B cell (primary cell): ENCODE results near the gene GPR176. TPM values are rescaled to one million over a fixed set of nuclear protein-coding genes. Genes with fewer than 3 reads are reported as not detected.

Experiments
- ATAC-seq: fragments of 200-7000 bp; cut with Tn5 transposase; one replicate; pipeline ENCODE4 v1.10.0; 2021; ENCODE audit warnings: low read depth, mild to moderate bottlenecking, moderate number of reproducible peaks, moderate library complexity
- CTCF ChIA-PET: fragments of 350-600 bp; sonication (Branson Sonifier 250); formaldehyde crosslinking; loops from one replicate; lab custom pipeline; 2021; ENCODE audit warnings: antibody characterized with exemption, inconsistent platforms; lab: Charles Lee
- POLR2A ChIA-PET: fragments of 350-600 bp; sonication (Branson Sonifier 250); formaldehyde crosslinking; loops from one replicate; lab custom pipeline; 2021; ENCODE audit warnings: antibody characterized with exemption; lab: Charles Lee
- DNase-seq: peaks from one replicate; pipeline ENCODE4 v3.0.0; 2013
- H2AFZ ChIP-seq: 2 replicates; pipeline ENCODE4 v1.6.1; 2012; ENCODE audit warnings: mild to moderate bottlenecking, low read depth, low read length; ENCODE audit not compliant: insufficient read depth, poor library complexity, severe bottlenecking
- H3K27ac ChIP-seq, 2 donors: 1 replicate in 1 of 2; 2 replicates in 1 of 2; pipeline ENCODE4 v1.5.1; 2012 to 2013; ENCODE audit warnings: low read length in 2 of 2, mild to moderate bottlenecking in 2 of 2, moderate library complexity in 1 of 2
- H3K27me3 ChIP-seq, 4 experiments: fragments of 200-600 bp in 1 of 4; sonication (generic) in 1 of 4; replicated peaks in 1 of 4; 1 replicate in 2 of 4; 2 replicates in 2 of 4; pipeline versions ENCODE4 v1.6.1 to v1.7.0; 2013 to 2016; ENCODE audit warnings: low read length in 3 of 4, mild to moderate bottlenecking in 2 of 4, mixed read lengths in 1 of 4, moderate library complexity in 1 of 4; ENCODE audit not compliant: insufficient read depth in 4 of 4, control insufficient read depth in 3 of 4; ENCODE audit errors: control extremely low read depth in 1 of 4
- H3K36me3 ChIP-seq, 2 experiments: replicated peaks in 1 of 2; 1 replicate in 1 of 2; 2 replicates in 1 of 2; pipeline versions ENCODE4 v1.6.1 to v1.7.1; 2013; ENCODE audit warnings: low read length in 1 of 2; ENCODE audit not compliant: insufficient read depth in 2 of 2, control insufficient read depth in 1 of 2; ENCODE audit errors: control extremely low read depth in 1 of 2, extremely low read depth in 1 of 2
- H3K4me1 ChIP-seq, 2 donors: fragments of 200-600 bp in 1 of 2; sonication (generic) in 1 of 2; 1 replicate in 1 of 2; 2 replicates in 1 of 2; pipeline versions ENCODE4 v1.5.1 to v1.6.1; 2013 to 2017; ENCODE audit warnings: low read length in 2 of 2; ENCODE audit not compliant: control insufficient read depth in 2 of 2, insufficient read depth in 2 of 2
- H3K4me2 ChIP-seq: replicated peaks from 2 replicates; pipeline ENCODE3; 2012; ENCODE audit warnings: mild to moderate bottlenecking, low read depth, low read length; ENCODE audit not compliant: poor library complexity, severe bottlenecking
- H3K4me3 ChIP-seq, 5 experiments: fragments of 200-600 bp in 1 of 5; sonication (generic) in 1 of 5; 1 replicate in 3 of 5; 2 replicates in 2 of 5; pipeline versions ENCODE4 v1.5.1 to v1.7.0; 2011 to 2016; ENCODE audit warnings: low read length in 4 of 5, mild to moderate bottlenecking in 4 of 5, low read depth in 2 of 5, control low read depth in 1 of 5, moderate library complexity in 1 of 5; ENCODE audit not compliant: insufficient read depth in 1 of 5; ENCODE audit errors: control extremely low read depth in 1 of 5, extremely low read depth in 1 of 5
- H3K79me2 ChIP-seq: fragments of 200-600 bp; sonication (generic); one replicate; pipeline ENCODE4 v1.6.0; 2016; ENCODE audit warnings: low read length; ENCODE audit not compliant: control insufficient read depth, insufficient read depth
- H3K9ac ChIP-seq: fragments of 200-600 bp; sonication (generic); 2 replicates; pipeline ENCODE4 v1.6.1; 2017; ENCODE audit warnings: mild to moderate bottlenecking, low read length, moderate library complexity
- H3K9me3 ChIP-seq, 3 donors: one replicate each; pipeline versions ENCODE4 v1.6.1 to v1.7.1; 2013; ENCODE audit warnings: low read length in 2 of 3; ENCODE audit not compliant: control insufficient read depth in 2 of 3, insufficient read depth in 1 of 3; ENCODE audit errors: control extremely low read depth in 1 of 3
- H4K20me1 ChIP-seq: 2 replicates; pipeline ENCODE4 v1.6.0; 2012; ENCODE audit warnings: mild to moderate bottlenecking, low read length; ENCODE audit not compliant: insufficient read depth, control insufficient read depth, poor library complexity, severe bottlenecking
- H3K27ac Mint-ChIP-seq: one replicate; pipeline ENCODE4 v1.8.0; 2021; ENCODE audit warnings: mixed read lengths
- H3K27me3 Mint-ChIP-seq: one replicate; pipeline ENCODE4 v1.8.0; 2021; ENCODE audit warnings: mixed read lengths
- H3K4me1 Mint-ChIP-seq: one replicate; pipeline ENCODE4 v1.8.0; 2021; ENCODE audit warnings: mixed read lengths
- H3K4me3 Mint-ChIP-seq: one replicate; pipeline ENCODE4 v1.8.0; 2021; ENCODE audit warnings: mixed read lengths
- H3K9me3 Mint-ChIP-seq: one replicate; pipeline ENCODE4 v1.8.0; 2022; ENCODE audit warnings: mixed read lengths; ENCODE audit not compliant: insufficient read depth
- EZH2 ChIP-seq: IDR thresholded peaks from 2 replicates; pipeline ENCODE4 v1.6.1; 2012; ENCODE audit warnings: borderline replicate concordance, low read depth, mild to moderate bottlenecking, moderate library complexity, low read length; ENCODE audit not compliant: insufficient read depth, poor library complexity, severe bottlenecking
- WGBS: methylation state at CpG from one replicate; pipeline ENCODE4 v1.1.5; 2013; ENCODE audit warnings: missing lambda C conversion rate; ENCODE audit not compliant: insufficient coverage; 5-methylcytosine and 5-hydroxymethylcytosine counted together
- intact Hi-C: fragments of 100-400 bp; cut with micrococcal nuclease; formaldehyde crosslinking; loops from one replicate; pipeline ENCODE4 v1.10.0; 2022
- polyA plus RNA-seq: library from polyadenylated mRNA; depleted of rRNA; stranded (reverse); fragments of >200 nt; gene quantifications from 2 replicates; pipeline ENCODE4 v1.2.3, GENCODE V29; 2012
- total RNA-seq, 2 donors: library from RNA; stranded (reverse); fragments of 120-200 nt in 1 of 2; gene quantifications; 1 replicate in 1 of 2; 2 replicates in 1 of 2; pipeline versions ENCODE4 v1.2.3 to v1.2.4, GENCODE V29; 2013 to 2022
- TF ChIP-seq, protein P1 (sequence below): fragments of 200-600 bp; IDR thresholded peaks from one replicate; pipeline ENCODE4 v1.8.0; 2022; ENCODE audit warnings: antibody characterized with exemption, mild to moderate bottlenecking

The GPR176 gene
- total and polyA plus RNA-seq, 2 donors (not counting 1 experiment from before 2014, with no cell fraction given) = 0.07 to 0.30 TPM

DNA sequence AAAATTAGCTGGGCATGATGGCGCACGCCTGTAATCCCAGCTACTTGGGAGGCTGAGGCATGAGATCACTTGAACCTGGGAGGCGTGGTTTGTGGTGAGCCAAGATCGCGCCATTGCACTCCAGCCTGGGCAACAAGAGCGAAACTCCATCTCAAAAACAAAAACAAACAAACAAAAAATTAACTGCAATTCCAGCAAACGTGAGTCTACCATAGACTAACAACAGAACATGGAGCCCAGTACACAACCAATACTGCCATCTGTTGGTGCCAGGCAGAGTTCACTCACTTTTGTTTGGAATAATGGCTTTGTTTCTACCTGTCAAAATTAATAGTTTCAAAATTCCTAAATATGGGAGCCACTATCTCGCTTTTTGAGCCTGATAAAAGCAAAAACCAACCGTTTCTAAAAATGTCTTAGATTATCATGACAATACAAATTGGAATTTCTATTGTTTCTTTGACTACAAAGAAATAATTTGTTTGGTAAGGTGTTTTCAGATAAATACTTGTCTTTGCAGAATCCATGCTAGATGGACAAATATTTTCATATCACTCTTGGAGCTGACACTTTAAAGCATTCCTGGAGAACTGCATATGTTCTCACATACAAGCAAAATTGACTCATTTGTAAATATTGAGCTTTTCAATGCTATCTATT is 45.0 kb downstream of the GPR176 start:
- Histone ChIP-seq H3K4me3 (no peak overlapping the region), H3K36me3 (no peaks in the 10 kb centered on the region), H3K4me1 (no peaks in the 10 kb centered on the region), H3K27ac (no peak overlapping the region), H3K4me2 (no peak overlapping the region), H3K9ac (no peak overlapping the region), H3K79me2 (no peaks in the 10 kb centered on the region), H3K9me3 (no peaks in the 10 kb centered on the region), H3K27me3 (no peaks in the 10 kb centered on the region), H4K20me1 (no peaks in the 10 kb centered on the region), H2AFZ (no peak overlapping the region)
- Mint-ChIP-seq H3K27ac (no peak overlapping the region), H3K4me3 (no peak overlapping the region), H3K4me1 (no peaks in the 10 kb centered on the region), H3K9me3 (no peaks in the 10 kb centered on the region), H3K27me3 (peaks cover 2% of the 10 kb centered on the region)
- ATAC-seq (no peak), DNase-seq (peak; percentile 17)
- intact Hi-C loops = no loop called here
- 80% methylated on average over 7 of the region's 9 CpGs for WGBS
- POLR2A ChIA-PET = no interaction called here
- CTCF ChIA-PET = interaction anchor here (1.0 to 1.7 kb wide), 3 partner anchors 13 to 189 kb away, joined by 3 read pairs; no protein-coding TSS in a partner anchor
- TF ChIP-seq, protein P1, sequence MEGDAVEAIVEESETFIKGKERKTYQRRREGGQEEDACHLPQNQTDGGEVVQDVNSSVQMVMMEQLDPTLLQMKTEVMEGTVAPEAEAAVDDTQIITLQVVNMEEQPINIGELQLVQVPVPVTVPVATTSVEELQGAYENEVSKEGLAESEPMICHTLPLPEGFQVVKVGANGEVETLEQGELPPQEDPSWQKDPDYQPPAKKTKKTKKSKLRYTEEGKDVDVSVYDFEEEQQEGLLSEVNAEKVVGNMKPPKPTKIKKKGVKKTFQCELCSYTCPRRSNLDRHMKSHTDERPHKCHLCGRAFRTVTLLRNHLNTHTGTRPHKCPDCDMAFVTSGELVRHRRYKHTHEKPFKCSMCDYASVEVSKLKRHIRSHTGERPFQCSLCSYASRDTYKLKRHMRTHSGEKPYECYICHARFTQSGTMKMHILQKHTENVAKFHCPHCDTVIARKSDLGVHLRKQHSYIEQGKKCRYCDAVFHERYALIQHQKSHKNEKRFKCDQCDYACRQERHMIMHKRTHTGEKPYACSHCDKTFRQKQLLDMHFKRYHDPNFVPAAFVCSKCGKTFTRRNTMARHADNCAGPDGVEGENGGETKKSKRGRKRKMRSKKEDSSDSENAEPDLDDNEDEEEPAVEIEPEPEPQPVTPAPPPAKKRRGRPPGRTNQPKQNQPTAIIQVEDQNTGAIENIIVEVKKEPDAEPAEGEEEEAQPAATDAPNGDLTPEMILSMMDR = peak; percentile 38
- no peak for TF ChIP-seq EZH2

DNA sequence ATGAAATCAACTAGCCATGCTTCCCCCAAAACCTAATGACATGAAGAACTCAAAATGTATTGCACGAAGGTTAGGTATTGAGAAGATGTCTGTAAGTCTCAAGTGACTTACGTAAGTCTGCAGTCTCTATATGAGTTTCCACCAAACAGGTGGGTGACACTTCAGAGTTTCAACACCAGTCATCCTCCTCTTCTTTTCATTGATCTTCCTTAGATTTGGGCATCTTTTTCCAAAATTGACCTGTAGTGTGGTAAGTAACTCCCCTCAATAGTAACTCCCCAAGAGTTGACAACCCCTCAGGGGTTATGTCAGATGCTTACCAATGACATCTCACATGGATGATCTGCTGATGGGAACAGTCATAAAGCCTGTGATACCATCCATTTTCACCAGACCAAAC is 46.1 kb downstream of the GPR176 start:
- Mint-ChIP-seq H3K4me3 (no peak overlapping the region), H3K27ac (no peak overlapping the region), H3K4me1 (no peaks in the 10 kb centered on the region), H3K9me3 (no peaks in the 10 kb centered on the region), H3K27me3 (peaks cover 3% of the 10 kb centered on the region)
- POLR2A ChIA-PET = no interaction called here
- WGBS = no CpG with 5 or more reads among the region's 2 CpGs
- Histone ChIP-seq H3K9me3 (no peaks in the 10 kb centered on the region), H3K9ac (no peak overlapping the region), H3K36me3 (no peaks in the 10 kb centered on the region), H3K79me2 (no peaks in the 10 kb centered on the region), H3K4me1 (no peaks in the 10 kb centered on the region), H3K4me2 (no peak overlapping the region), H4K20me1 (no peaks in the 10 kb centered on the region), H2AFZ (no peak overlapping the region), H3K27ac (no peak overlapping the region), H3K27me3 (no peaks in the 10 kb centered on the region), H3K4me3 (no peak overlapping the region)
- CTCF ChIA-PET = interaction anchor here (0.6 to 1.3 kb wide), 2 partner anchors 29 to 87 kb away, joined by 3 read pairs; no protein-coding TSS in a partner anchor
- no peak for ATAC-seq
- intact Hi-C loops = no loop called here
- DNase-seq = no peak
- TF ChIP-seq, protein P1 = no peak
- TF ChIP-seq EZH2 = no peak
